HG03378 (cell line): ENCODE results near the gene COMT.

Source experiments
- ATAC-seq: cut with Tn5 transposase; IDR thresholded peaks from one replicate; pipeline ENCODE4 v1.9.1; 2021; ENCODE audit warnings: mild to moderate bottlenecking, moderate library complexity; ENCODE audit not compliant: unreplicated experiment

The COMT gene

GRCh38 chr22:19981171-19981960 lies 39.8 kb downstream of the COMT start:
- ATAC-seq, result no peak

GRCh38 chr22:19981961-19982920 lies 40.7 kb downstream of the COMT start:
- no peak for ATAC-seq

GRCh38 chr22:19982991-19983578 lies 41.5 kb downstream of the COMT start:
- no peak for ATAC-seq

GRCh38 chr22:19983741-19984140 lies 42.2 kb downstream of the COMT start:
- no peak for ATAC-seq

- no peak for ATAC-seq
Observed at GRCh38 chr22:19984201-19984753, 42.7 kb downstream of the COMT start.

- no peak for ATAC-seq
Observed at GRCh38 chr22:19984851-19985811, 43.6 kb downstream of the COMT start.

- no peak for ATAC-seq
Observed at GRCh38 chr22:19986011-19986409, 44.4 kb downstream of the COMT start.

- no peak for ATAC-seq
Observed at GRCh38 chr22:19986410-19987341, 45.1 kb downstream of the COMT start.

GRCh38 chr22:19987394-19988306 lies 46.1 kb downstream of the COMT start:
- no peak for ATAC-seq

GRCh38 chr22:19988331-19988808 lies 46.8 kb downstream of the COMT start:
- ATAC-seq, result no peak

- ATAC-seq, result no peak
Observed at GRCh38 chr22:19988965-19989724, 47.6 kb downstream of the COMT start.

- ATAC-seq, result no peak
Observed at GRCh38 chr22:19989725-19990067, 48.1 kb downstream of the COMT start.

GRCh38 chr22:19990188-19990587 lies 48.6 kb downstream of the COMT start:
- ATAC-seq, result no peak

GRCh38 chr22:19990609-19991394 lies 49.2 kb downstream of the COMT start:
- no peak for ATAC-seq

- ATAC-seq, result no peak
Observed at GRCh38 chr22:19991395-19991644, 49.7 kb downstream of the COMT start.

GRCh38 chr22:19991645-19992451 lies 50.3 kb downstream of the COMT start:
- ATAC-seq, result no peak
